Limb (tissue), 2 donors: ENCODE results near the gene DLGAP4.

ENCODE experiments used
- DNase-seq, 2 donors: peaks; one replicate each; pipeline ENCODE4 v3.0.0-alpha.2; 2016; ENCODE audit errors: extremely low spot score in 2 of 2

The DLGAP4 gene

DNA sequence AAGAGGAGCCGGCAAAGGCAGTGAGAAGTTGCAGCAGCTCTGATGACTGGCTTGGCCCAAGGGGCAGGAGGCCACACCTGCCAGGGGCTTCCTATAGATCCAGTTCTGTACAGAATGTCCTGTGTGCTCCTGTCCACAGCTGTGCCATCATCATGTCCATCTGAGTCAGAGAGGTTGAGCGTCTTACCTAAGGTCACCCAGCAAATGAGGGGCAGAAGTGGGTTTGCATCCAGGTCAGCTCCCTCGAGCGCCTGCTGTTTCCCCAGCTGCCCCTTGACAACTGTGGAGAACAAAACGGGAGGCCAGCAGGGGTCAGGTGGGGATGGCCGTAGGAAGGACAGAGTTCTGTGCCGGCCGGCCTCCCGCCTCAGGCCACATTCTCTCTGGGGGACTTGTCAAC, 47.6 kb downstream of the DLGAP4 start:
- no peak for DNase-seq

DNA sequence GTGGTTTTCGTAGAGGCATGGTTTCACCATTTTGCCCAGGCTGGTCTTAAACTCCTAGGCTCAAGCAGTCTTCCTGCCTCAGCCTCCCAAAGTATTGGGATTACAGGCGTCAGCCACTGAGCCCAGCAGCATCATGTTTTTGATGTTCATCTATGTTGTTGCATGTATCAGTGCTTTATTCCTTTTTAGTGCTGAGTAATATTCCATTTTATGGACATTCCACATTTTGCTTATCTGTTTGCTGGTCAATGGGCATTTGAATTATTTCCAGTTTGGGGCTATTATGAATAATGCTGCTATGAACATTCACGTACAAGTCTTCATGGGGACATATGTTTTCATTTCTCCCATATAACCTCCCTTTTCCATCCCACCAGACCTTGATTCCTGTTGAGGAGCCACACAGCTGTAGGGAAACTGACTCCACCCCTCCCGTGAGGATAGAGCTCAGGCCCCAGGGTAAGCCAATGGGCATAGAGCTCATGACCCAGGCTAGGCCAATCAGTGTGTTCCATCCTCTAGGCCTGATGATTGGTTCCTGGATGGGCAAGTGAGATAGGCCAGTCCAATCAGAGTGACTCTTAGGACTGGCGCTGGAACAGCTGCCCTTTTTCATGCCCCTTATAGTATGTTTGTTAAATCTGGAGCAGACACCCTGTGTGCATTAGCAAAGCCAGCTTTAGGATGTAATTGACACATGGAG, 49.5 kb downstream of the DLGAP4 start:
- no peak for DNase-seq

GRCh38 chr20:36359668-36360406, 53.7 kb downstream of the DLGAP4 start:
- DNase-seq, result no peak

DNA sequence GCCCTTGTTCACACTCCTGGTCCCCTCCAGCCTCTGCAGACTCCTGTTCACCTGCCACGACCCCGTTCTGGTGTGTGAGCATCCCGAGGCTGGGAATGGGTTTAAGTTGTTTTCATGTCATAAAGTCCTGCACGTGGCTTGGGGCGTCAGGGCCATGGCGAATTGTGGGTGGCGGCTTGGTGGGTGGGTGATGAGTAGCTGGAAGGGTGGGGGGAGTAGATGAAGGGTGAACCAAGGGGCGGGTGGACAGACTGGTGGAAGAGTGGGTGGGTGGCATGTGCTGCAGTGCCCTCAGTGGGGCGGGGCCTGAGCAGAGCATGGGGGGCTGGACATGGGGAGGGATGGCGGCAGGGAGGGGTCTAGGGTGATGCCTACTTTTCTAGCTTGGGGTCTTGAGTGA, 54.3 kb downstream of the DLGAP4 start:
- no peak for DNase-seq

GRCh38 chr20:36361406-36361805, 55.3 kb downstream of the DLGAP4 start:
- DNase-seq, result no peak

- DNase-seq, result no peak
These were observed 56.1 kb downstream of the DLGAP4 start for GRCh38 chr20:36362261-36362660.

GRCh38 chr20:36362978-36363713, 57.0 kb downstream of the DLGAP4 start:
- no peak for DNase-seq

- DNase-seq, result no peak
These were observed 58.4 kb downstream of the DLGAP4 start for GRCh38 chr20:36364506-36364905.

DNA sequence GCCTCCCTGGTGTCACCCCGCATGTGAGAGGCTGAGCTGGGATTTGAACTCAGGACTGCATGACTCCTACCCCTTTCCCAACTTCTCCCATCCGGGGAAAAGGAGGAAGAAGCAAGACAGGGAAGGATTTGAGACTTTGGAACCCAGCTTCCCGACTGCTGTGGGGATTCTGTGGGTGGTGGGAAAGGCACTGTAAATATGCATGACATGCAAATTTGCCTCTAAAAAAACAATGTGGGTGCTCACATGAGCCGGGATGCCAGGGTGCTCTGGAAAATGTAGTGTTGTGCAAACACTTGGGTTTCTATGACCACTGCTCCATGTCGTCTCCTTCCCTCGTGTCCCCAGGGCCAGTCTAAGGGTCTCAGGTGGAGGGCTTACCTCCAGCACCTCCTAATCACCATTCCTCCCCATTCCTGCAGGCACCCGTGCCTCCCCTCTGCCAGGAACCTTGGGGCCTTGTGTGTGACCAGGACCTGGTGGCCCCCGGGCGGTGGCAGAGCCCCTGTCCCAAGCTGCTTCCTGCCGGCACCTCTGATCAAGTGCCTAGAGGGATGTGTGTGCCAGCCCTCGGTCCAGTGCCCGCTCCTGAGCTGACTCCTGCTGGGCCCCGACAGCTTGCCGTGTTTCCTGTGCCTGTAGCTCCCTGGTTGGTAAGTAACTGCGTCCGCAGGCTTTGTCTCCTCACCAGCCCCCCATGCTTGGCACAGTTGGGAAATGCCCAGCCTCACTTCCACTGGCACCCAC, 60.7 kb downstream of the DLGAP4 start:
- DNase-seq, result no peak

DNA sequence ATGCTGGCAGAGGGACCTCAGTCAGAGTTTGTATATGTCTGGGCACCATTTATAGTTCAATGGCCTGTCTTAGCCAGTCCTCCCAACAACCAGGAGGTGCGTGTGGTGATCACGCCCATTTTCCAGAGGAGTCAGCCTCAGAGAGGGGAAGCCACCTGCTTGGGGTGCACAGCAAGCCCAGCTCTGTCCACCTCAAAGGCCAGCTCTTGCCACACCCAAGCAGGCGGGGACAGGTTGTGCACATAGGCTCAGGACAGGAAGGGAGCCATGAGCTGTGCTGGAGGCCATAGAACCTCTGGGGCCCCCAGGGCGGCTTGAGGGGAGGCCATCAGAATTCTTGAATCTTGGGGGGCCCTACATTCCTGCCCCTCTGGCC, 61.2 kb downstream of the DLGAP4 start:
- DNase-seq, result no peak

GRCh38 chr20:36367907-36368799, 62.0 kb downstream of the DLGAP4 start:
- DNase-seq, result no peak

DNA sequence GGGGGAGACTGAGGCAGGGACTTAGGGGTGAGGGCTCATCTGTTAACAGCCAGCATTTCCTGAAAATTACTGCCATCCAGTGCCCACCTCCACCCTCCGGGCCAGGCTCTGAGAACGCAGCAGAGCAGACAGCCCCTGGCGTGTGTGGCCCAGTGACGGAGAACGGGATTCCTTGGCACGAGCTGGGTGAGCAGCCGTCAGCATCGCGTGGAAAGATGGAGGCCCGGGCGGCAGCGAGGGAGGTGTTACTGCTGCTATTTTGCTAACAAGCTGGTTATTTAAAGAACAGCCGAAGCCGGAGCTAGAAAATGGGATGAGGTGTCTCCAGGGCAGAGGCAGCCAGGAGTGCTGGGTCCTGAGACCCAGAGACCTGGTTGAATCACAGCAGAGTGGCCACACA, 62.7 kb downstream of the DLGAP4 start:
- DNase-seq, result no peak

- no peak for DNase-seq
These were observed 63.6 kb downstream of the DLGAP4 start for GRCh38 chr20:36369739-36370138.

DNA sequence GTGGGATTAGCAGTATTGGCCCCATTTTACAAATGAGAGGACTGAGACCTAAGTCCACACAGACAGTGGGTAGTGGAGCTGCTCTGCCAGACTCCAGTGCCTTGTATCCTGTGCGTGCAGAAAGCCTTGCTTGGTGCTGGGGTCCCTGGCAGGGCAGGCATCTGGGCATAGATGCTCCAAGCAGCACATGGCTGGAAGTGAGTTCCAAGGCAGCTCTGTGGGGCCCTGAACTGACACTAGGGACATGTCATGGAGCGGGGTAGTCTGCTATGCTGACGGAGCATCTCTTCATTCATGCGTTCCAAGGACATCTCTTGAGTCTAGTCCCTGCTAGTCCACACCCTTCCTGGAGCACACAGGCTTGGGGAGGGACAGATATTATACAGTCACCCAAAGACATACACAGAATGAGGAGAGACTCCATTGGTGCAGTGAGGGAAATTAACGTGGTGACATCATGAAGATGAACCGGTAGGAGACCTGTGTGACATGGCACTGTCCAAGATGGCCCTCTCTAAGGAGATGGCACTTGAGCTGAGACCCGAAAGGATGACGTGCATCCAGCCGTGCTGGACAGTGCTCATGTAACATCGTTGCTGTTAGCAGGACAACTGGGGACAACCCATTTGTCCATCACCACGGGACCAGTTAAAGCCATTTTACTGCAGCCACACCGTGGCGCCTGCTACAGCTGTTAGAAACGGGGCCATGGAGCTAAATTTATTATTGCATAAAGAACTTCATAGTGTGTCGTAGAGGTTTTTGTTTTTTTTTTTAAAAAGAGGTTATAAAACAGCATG, 65.1 kb downstream of the DLGAP4 start:
- no peak for DNase-seq

- no peak for DNase-seq
These were observed 66.5 kb downstream of the DLGAP4 start for GRCh38 chr20:36372666-36373065.

DNA sequence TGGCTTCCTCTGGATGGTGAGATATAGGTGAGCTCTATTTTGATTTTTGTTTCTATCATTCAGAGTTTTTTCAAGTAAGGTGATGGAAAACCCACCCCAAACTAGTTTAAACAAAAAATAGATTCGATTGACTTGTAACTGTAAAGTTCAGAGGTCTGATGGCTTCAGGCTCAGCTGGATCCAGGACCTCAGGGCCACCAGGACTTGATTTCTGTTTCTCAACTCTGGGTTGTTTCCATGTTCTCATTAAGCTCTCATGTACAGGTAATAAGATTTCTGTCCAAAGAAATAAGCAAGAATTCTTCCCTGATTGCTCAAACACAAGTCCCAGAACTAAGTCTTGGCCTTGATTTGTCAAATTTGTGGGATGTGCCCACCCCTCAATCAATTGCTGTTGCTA, 67.0 kb downstream of the DLGAP4 start:
- no peak for DNase-seq

GRCh38 chr20:36374995-36375394, 68.9 kb downstream of the DLGAP4 start:
- DNase-seq, result no peak

- no peak for DNase-seq
These were observed 71.5 kb downstream of the DLGAP4 start for GRCh38 chr20:36377348-36378326.

DNA sequence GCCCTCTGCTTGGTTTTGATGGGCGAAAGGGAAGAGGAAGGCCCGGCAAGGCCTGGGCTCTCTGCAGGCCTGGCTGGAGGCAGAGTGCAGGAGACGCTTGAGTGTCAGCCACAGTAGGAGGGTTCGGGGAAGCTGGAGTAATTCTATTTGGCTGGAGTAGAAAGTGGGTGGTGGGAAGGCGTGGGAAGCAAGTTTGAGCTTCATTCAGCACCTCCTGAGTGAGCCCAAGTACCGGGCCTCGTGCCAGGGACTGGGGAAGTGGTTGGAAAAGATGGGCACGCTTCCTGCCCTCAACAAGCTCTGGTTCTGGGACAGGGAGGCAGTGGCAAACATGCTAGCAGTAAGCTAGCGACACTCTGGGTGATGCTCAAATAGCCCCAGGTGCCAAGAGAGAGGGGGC, 72.5 kb downstream of the DLGAP4 start:
- no peak for DNase-seq
